Measurements from ENCODE around the gene HOXA13. TPM values are rescaled to one million over a fixed set of nuclear protein-coding genes. Genes with fewer than 3 reads are reported as not detected.

HOXA13 gene
- polyA plus RNA-seq, 1 experiment = 4.6 TPM

GRCh38 chr7:27164045-27164366 is 35.9 kb downstream of the HOXA13 start:
- no peak for DNase-seq (ENCODE audit: low read depth)
- ChIA-PET CTCF (interaction anchor here (1.2 to 4.0 kb wide), 2 partner anchors 13 to 15 kb away, joined by 5 to 74 read pairs; partner anchors contain the start of gene HOXA3), POLR2A (no interaction called here)
- H3K27me3 ChIP-seq (ENCODE audit: control insufficient read depth, insufficient read depth, low read length) = no peaks in the 10 kb centered on the region
- H3K36me3 ChIP-seq (ENCODE audit: control insufficient read depth, insufficient read depth, low read length) = peaks cover 17% of the 10 kb centered on the region
- TF ChIP-seq CTCF (IDR thresholded peaks at IDR 0.05; ENCODE audit: insufficient read depth, low read depth, low read length) = no peak
- peak overlapping the region; percentile 72 for H3K4me3 ChIP-seq (ENCODE audit: low read depth, low read length)

GRCh38 chr7:27163288-27164044 is 36.4 kb downstream of the HOXA13 start:
- DNase-seq (ENCODE audit: low read depth) = no peak
- no peak for TF ChIP-seq CTCF (IDR thresholded peaks at IDR 0.05; ENCODE audit: insufficient read depth, low read depth, low read length)
- H3K4me3 ChIP-seq (ENCODE audit: low read depth, low read length) = peak overlapping the region; percentile 72
- ChIA-PET CTCF (interaction anchor here (0.8 to 4.0 kb wide), 9 partner anchors 9 to 794 kb away, joined by 3 to 74 read pairs (median 7); partner anchors contain the start of genes HOXA10 and HOXA3), POLR2A (no interaction called here)
- H3K36me3 ChIP-seq (ENCODE audit: control insufficient read depth, insufficient read depth, low read length) = peaks cover 16% of the 10 kb centered on the region
- no peaks in the 10 kb centered on the region for H3K27me3 ChIP-seq (ENCODE audit: control insufficient read depth, insufficient read depth, low read length)

GRCh38 chr7:27162561-27163287 is 37.2 kb downstream of the HOXA13 start:
- POLR2A ChIA-PET = no interaction called here

GRCh38 chr7:27161721-27162560 is 38.0 kb downstream of the HOXA13 start:
- TF ChIP-seq CTCF (IDR thresholded peaks at IDR 0.05; ENCODE audit: insufficient read depth, low read depth, low read length) = no peak
- CTCF ChIA-PET = interaction anchor here (0.5 to 4.0 kb wide), 21 partner anchors 9 to 1310 kb away, joined by 3 to 74 read pairs (median 6); partner anchors contain the start of genes HOXA10, HOXA13, HOXA3 and HOXA5
- H3K4me3 ChIP-seq (ENCODE audit: low read depth, low read length) = peak overlapping the region; percentile 72
- POLR2A ChIA-PET = no interaction called here
- peaks cover 14% of the 10 kb centered on the region for H3K36me3 ChIP-seq (ENCODE audit: control insufficient read depth, insufficient read depth, low read length)
- DNase-seq (ENCODE audit: low read depth) = no peak
- no peaks in the 10 kb centered on the region for H3K27me3 ChIP-seq (ENCODE audit: control insufficient read depth, insufficient read depth, low read length)

More at GRCh38 chr7:27162561-27163287, 37.2 kb downstream of the HOXA13 start:
- no peak for DNase-seq (ENCODE audit: low read depth)
- CTCF ChIA-PET = interaction anchor here (0.5 to 4.0 kb wide), 16 partner anchors 9 to 1311 kb away, joined by 3 to 74 read pairs (median 6); partner anchors contain the start of genes HOXA10, HOXA13 and HOXA3
- peaks cover 14% of the 10 kb centered on the region for H3K36me3 ChIP-seq (ENCODE audit: control insufficient read depth, insufficient read depth, low read length)
- no peak for TF ChIP-seq CTCF (IDR thresholded peaks at IDR 0.05; ENCODE audit: insufficient read depth, low read depth, low read length)
- H3K27me3 ChIP-seq (ENCODE audit: control insufficient read depth, insufficient read depth, low read length) = no peaks in the 10 kb centered on the region
- H3K4me3 ChIP-seq (ENCODE audit: low read depth, low read length) = peak overlapping the region; percentile 72

Measured in BJ (cell line).